ENCODE data around the gene UCN2.

UCN2 gene

DNA sequence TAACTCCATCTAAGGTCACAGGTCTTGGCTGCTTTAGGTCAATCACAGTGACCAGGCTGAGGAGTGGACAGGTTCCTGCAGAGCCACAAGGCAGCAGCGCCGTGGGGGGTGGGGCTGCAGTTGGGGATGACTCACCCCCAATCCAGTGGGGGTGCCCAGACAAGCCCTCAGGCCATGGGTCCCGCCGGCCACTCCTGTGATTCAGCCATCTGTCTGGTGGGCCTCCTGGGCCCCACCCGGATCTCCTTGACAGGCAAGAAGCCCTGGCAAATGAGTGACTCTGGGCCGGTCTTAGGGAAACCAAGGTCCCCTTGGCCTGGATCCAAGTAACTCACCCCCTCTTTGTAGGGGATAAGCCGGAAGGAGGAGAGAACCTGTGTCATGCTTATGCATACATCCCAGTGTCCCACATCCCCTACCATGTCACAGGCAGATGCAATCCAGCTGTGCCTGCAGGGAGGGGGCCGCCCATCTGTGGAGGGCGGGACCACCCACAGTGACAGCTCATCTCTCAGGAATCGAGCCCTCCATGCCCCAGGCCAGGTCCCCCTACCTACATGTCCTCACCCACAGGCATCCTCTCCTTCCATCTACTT lies 32.0 kb upstream of the UCN2 start:
- peak; percentile 90 for DNase-seq (ENCODE audit: low read depth)
- H3K4me3 ChIP-seq (ENCODE audit: control insufficient read depth, low read depth, low read length) = peak overlapping the region; percentile 47
- TF ChIP-seq, protein P1, sequence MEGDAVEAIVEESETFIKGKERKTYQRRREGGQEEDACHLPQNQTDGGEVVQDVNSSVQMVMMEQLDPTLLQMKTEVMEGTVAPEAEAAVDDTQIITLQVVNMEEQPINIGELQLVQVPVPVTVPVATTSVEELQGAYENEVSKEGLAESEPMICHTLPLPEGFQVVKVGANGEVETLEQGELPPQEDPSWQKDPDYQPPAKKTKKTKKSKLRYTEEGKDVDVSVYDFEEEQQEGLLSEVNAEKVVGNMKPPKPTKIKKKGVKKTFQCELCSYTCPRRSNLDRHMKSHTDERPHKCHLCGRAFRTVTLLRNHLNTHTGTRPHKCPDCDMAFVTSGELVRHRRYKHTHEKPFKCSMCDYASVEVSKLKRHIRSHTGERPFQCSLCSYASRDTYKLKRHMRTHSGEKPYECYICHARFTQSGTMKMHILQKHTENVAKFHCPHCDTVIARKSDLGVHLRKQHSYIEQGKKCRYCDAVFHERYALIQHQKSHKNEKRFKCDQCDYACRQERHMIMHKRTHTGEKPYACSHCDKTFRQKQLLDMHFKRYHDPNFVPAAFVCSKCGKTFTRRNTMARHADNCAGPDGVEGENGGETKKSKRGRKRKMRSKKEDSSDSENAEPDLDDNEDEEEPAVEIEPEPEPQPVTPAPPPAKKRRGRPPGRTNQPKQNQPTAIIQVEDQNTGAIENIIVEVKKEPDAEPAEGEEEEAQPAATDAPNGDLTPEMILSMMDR (conservative IDR thresholded peaks at IDR 0.05; ENCODE audit: control insufficient read depth, insufficient read depth, low read depth, low read length) = no peak

DNA sequence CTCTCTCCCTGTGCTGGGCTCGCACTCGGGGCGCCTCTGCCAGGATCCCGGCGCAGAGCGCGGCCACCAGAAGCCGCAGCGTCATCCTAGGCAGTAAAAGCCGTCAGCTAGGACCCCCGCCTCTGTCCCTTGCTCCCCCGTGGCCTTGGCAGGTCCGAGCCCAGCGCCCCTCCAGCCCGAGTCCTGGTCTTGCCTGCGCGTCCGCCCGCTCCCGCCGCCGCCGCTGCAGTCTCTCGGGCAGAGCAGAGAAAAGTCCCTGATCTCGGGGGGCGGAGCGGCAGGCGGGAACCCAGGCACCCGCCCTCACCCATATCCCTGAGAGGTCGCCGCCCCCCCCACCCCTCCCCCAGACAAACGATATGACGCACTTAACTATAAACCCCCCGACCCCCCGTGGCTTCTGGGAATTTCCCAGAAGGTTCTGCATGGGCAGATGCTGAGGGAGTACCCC lies 31.5 kb upstream of the UCN2 start, which contains the start of gene COL7A1:
Gene COL7A1, minus strand, starts transcription at position 255 of the 451 bp plus-strand sequence. Its CDS starts 170 bp downstream, at position 85.
- H3K4me3 ChIP-seq (ENCODE audit: control insufficient read depth, low read depth, low read length) = peak within 1 kb of the TSS; percentile 47
- TF ChIP-seq, protein P1 (conservative IDR thresholded peaks at IDR 0.05; ENCODE audit: control insufficient read depth, insufficient read depth, low read depth, low read length) = no peak
- DNase-seq (ENCODE audit: low read depth) = no peak

DNA sequence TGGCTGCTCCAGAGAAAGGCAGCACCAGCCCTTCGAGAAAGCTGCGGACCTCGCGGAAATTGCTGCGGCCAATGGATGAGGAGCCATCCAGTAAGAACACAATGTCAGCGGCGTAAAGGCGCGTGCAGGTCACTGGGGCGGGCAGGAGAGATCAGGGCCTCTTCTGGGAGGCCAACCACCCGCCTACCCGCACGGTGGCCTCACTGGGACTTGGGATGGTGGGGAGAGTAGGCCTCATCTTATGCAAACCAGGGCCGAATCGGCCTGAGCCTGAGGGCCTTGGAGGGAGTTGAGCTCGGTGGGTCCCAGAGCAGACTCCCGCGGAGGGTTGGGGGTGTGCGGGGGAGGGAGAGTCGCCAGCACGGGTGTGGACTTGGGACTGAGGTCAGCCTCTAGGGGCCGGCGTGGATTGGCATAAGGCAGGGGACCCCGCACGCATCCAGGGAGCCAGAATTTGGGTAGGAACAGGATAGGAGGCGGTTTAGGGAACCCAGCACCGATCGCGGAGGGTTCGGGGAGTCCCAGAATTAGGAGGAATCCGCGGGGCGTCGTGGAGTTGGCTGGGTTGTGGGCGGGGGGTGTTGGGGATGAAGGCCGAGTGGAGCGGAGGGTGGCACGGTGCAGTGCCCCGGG lies 31.0 kb upstream of the UCN2 start:
- H3K4me3 ChIP-seq (ENCODE audit: control insufficient read depth, low read depth, low read length) = peak overlapping the region; percentile 47
- DNase-seq (ENCODE audit: low read depth) = peak; percentile 20
- TF ChIP-seq, protein P1 (conservative IDR thresholded peaks at IDR 0.05; ENCODE audit: control insufficient read depth, insufficient read depth, low read depth, low read length) = no peak

DNA sequence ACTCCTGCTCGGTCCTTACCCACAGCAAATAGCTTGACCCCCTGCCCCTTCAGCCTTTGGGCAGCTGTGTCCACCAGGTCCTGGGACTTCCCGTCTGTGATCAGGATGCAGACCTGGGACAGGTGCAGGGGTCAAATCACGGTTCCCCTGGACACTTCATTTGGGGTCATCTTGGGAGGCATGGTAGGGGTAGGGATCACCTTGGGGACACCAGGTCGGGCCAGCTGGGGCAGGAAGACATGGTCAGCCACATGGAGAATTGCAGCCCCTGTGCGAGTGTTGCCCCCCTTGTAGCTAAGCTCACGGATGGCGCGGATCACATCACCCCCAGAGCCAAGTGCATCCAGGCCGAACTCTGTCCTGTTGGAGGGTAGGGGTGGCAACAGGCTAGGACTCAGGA lies 29.8 kb upstream of the UCN2 start:
- H3K4me3 ChIP-seq (ENCODE audit: control insufficient read depth, low read depth, low read length) = no peak overlapping the region
- DNase-seq (ENCODE audit: low read depth) = no peak
- TF ChIP-seq, protein P1 (conservative IDR thresholded peaks at IDR 0.05; ENCODE audit: control insufficient read depth, insufficient read depth, low read depth, low read length) = no peak

DNA sequence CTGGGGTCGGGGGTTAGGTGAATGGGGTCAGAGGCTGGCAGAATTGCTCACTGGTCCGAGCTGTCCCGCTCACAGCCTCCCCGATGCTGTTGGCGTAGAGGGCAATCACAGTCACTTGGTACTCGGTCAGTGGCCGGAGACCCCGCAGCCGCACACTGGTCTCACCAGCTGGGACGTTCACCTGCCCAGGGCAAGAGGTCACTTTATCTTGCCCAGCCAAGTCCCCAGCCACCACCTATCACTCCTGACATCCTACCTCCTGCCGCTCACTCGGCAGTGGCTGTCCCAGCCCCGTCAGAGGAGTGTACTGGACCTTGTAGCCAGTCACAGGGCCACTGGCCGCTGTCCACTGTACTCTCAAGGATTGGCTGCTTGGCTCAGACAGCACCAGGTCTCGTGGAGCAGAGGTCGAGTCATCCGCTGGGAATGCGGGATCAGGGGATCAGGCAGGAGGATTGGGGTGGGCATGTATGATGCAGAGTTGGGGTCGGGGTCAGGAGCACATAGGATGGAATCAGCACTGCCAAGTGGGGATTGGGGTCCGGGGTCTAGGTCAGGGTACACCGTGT lies 29.0 kb upstream of the UCN2 start:
- no peak overlapping the region for H3K4me3 ChIP-seq (ENCODE audit: control insufficient read depth, low read depth, low read length)
- TF ChIP-seq, protein P1 (conservative IDR thresholded peaks at IDR 0.05; ENCODE audit: control insufficient read depth, insufficient read depth, low read depth, low read length) = no peak
- peak; percentile 23 for DNase-seq (ENCODE audit: low read depth)

DNA sequence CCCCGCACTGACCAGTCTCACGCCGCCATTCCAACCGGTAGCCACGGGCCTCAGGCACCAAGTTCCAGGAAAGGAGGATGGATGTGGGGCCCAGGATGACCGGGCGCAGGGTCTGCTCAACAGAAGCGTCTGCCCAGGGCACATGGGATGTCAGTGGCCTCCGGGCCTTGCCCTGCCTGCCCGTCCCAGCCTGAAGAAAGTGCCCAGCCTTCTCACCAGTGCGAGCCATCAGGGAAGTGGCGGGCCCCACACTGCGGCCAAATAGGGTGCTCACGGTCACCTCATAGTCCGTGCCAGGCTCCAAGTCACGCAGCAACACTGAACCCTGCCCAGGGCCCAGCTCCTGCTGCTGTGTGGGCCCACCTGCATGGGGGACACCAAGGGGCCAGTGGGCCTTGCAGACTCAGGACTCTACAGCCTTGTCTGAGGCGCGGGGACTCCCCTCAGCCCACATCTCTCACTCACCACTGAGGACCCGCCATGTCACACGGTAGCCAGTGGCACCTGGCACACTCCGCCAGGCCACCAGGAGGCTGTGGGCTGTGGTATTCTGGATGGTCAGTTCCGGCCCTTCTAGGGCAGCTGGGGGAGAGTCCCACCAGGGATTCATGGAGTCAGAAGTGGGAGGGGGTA lies 28.4 kb upstream of the UCN2 start:
- no peak overlapping the region for H3K4me3 ChIP-seq (ENCODE audit: control insufficient read depth, low read depth, low read length)
- no peak for DNase-seq (ENCODE audit: low read depth)
- TF ChIP-seq, protein P1 (conservative IDR thresholded peaks at IDR 0.05; ENCODE audit: control insufficient read depth, insufficient read depth, low read depth, low read length) = no peak
